HG02970 (cell line): ENCODE measurements around the gene SLCO1B1.
"Not testable (repeated sequence)": the region's sequence is repeated elsewhere in the genome, so short reads cannot be mapped to it uniquely, and the experiment has no call there.

Experiments
- ATAC-seq: cut with Tn5 transposase; IDR thresholded peaks from one replicate; pipeline ENCODE4 v1.9.1; 2021; ENCODE audit warnings: mild to moderate bottlenecking, moderate library complexity, moderate number of reproducible peaks; ENCODE audit not compliant: unreplicated experiment, low FRiP score

SLCO1B1 gene

GRCh38 chr12:21130998-21131397 lies at the start of gene SLCO1B1:
SLCO1B1 (plus strand) TSS chr12:21131194; CDS start chr12:21141575, 10,381 bp downstream.
- ATAC-seq = no peak

GRCh38 chr12:21084753-21085152 lies 46.2 kb upstream of the SLCO1B1 start:
- not testable (repeated sequence) for ATAC-seq

- no peak for ATAC-seq
Measured at GRCh38 chr12:21111732-21112131, 19.3 kb upstream of the SLCO1B1 start.

GRCh38 chr12:21113266-21113665 lies 17.7 kb upstream of the SLCO1B1 start:
- no peak for ATAC-seq

- no peak for ATAC-seq
Measured at GRCh38 chr12:21117995-21118394, 13.0 kb upstream of the SLCO1B1 start.

- ATAC-seq = no peak
Measured at GRCh38 chr12:21118760-21119159, 12.2 kb upstream of the SLCO1B1 start.

GRCh38 chr12:21129351-21129750 lies 1.6 kb upstream of the SLCO1B1 start:
- no peak for ATAC-seq

- no peak for ATAC-seq
Measured at GRCh38 chr12:21129906-21130305, 1.1 kb upstream of the SLCO1B1 start.

- ATAC-seq = not testable (repeated sequence)
Measured at GRCh38 chr12:21137318-21137999, 6.5 kb downstream of the SLCO1B1 start.

GRCh38 chr12:21138016-21138415 lies 7.0 kb downstream of the SLCO1B1 start:
- no peak for ATAC-seq

GRCh38 chr12:21144309-21144708 lies 13.3 kb downstream of the SLCO1B1 start:
- no peak for ATAC-seq

GRCh38 chr12:21149861-21150260 lies 18.9 kb downstream of the SLCO1B1 start:
- ATAC-seq = not testable (repeated sequence)

- no peak for ATAC-seq
Measured at GRCh38 chr12:21151184-21151583, 20.2 kb downstream of the SLCO1B1 start.

- ATAC-seq = no peak
Measured at GRCh38 chr12:21155522-21156351, 24.7 kb downstream of the SLCO1B1 start.

GRCh38 chr12:21165048-21165447 lies 34.1 kb downstream of the SLCO1B1 start:
- no peak for ATAC-seq

- peak; percentile 66 for ATAC-seq
Measured at GRCh38 chr12:21169878-21170472, 39.0 kb downstream of the SLCO1B1 start.

GRCh38 chr12:21172079-21172478 lies 41.1 kb downstream of the SLCO1B1 start:
- no peak for ATAC-seq

GRCh38 chr12:21183721-21184275 lies 52.8 kb downstream of the SLCO1B1 start:
- no peak for ATAC-seq

- ATAC-seq = no peak
Measured at GRCh38 chr12:21190016-21190415, 59.0 kb downstream of the SLCO1B1 start.

GRCh38 chr12:21214433-21214832 lies 83.4 kb downstream of the SLCO1B1 start:
- ATAC-seq = not testable (repeated sequence)

- ATAC-seq = no peak
Measured at GRCh38 chr12:21219206-21219605, 88.2 kb downstream of the SLCO1B1 start.
